PC-3 (cell line): ENCODE data around the gene ADGRL3.

ENCODE experiments used
- CTCF ChIP-seq: fragments of 300-600 bp; sonication (generic); conservative IDR thresholded peaks from 2 replicates; pipeline ENCODE4 v1.5.1; 2017; ENCODE audit warnings: antibody characterized with exemption, low read depth, mild to moderate bottlenecking, low read length
- EZH2 ChIP-seq: fragments of 300-600 bp; sonication (generic); IDR thresholded peaks from one replicate; pipeline ENCODE4 v1.6.1; 2017; ENCODE audit warnings: antibody characterized with exemption, mild to moderate bottlenecking, low read length; ENCODE audit not compliant: unreplicated experiment

- TF ChIP-seq CTCF (no peak), EZH2 (no peak)
Observed at GRCh38 chr4:62080431-62080830, 880.3 kb downstream of the ADGRL3 start.
